NCI-H146 (cell line): Measurements from ENCODE around the gene NECTIN1.

Experiments used
- DNase-seq: peaks from one replicate; lab custom pipeline; 2025; lab: John Stamatoyannopoulos, UW

NECTIN1 gene

GRCh38 chr11:119728651-119729580 is at the start of gene NECTIN1:
Gene NECTIN1, minus strand, starts transcription at chr11:119729200. Its CDS starts 647 bp downstream, at chr11:119728553.
- DNase-seq = peak; percentile 92

DNA sequence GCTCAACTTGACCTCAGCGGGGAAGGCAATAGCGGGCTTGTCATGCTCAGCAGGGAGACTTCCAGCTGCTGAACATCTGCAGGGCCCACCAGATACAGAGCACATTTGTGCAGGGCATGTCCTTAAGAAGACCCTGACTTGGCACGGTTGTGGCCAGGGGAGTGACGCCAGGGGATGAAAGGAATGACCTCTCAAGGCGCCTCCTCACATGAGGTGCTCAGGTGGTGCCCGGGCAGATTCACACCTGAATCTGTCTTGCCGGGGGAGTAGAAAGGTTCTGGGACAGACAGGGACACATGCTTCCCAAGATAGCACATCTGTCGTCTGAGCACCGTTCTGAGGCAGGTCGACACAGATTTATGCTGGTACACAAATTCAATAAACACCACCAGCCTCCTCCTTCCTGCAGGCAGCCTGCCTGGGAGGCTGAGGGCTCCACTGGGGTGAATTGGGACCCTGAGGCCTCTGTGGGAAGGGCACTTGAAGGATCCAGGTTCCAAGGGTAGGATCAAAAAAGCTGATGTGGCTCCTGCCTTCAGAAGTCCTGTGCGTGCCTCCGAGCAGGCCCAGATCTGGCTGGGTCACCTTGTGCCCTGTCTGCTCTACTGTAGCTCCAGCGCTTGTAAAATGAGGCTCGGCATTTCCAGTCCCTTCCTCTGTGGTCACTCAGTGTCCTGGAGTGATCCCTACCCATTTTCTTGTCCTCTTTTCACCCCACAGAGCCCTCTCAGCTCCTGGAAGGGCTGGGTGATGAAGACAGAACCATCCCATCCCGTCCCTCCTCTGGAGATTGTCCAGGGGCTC is 49.6 kb upstream of the NECTIN1 start:
- DNase-seq = no peak

GRCh38 chr11:119777940-119778339 is 48.9 kb upstream of the NECTIN1 start:
- DNase-seq = no peak

GRCh38 chr11:119776651-119777050 is 47.7 kb upstream of the NECTIN1 start:
- no peak for DNase-seq

DNA sequence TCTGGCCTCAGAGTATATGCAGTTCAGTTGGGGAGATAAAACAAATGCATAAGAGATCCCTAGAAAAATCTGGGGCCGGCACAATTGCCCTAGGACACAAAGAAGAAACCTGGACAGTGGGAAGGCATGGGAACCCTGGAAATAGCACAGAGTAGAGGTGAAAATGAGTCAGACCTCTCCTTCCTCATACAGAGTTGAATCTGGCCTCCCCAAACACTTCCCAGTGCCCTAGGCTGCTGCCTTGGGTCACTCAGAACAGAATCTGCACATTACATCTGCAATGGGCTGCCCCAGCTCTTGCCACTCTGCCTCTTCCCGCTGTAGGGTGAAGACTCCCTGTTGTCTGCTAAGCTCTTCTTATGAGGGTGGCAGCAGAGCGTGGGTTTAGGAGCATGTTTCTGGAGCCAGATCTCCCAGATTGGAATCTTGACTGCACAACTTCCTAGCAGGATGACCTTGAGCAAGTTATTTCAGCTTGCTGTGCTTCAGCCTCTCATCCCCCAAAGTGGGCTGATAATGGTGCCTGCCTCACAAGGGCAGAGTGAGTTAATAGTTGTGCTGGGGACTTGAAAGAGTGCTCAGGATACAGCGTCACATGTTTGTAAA is 47.1 kb upstream of the NECTIN1 start:
- DNase-seq = no peak

- DNase-seq = no peak
Measured at GRCh38 chr11:119774172-119774763, 45.3 kb upstream of the NECTIN1 start.

- DNase-seq = peak; percentile 36
Measured at GRCh38 chr11:119772641-119773415, 43.8 kb upstream of the NECTIN1 start.

GRCh38 chr11:119772076-119772475 is 43.1 kb upstream of the NECTIN1 start:
- no peak for DNase-seq

DNA sequence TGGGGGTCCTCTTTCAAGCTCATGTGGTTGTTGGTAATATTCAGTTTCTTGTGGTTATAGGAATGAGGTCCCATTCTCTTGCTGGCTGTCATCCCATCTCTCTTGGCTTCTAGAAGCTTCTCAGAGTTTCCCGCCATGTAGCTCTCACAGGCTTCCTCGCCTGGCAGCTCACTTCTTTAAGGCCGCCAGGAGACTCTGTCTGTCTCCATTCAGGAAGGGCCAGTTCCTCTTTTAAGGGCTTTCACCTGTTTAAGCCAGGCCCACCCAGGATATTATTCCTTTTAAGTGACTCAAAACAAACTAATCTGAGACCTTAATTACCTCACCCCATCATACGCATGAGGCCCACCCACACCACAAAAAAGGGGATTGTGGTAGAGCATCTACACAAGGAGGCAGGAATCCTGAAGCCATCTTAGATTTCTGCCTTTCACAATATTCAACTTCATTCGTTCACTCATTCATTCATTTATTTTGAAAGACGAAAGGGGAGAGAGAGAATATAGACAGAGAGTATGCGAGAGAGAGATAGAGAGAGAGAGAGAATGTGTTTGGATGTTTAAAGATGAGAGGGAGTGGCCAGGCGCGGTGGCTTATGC is 42.3 kb upstream of the NECTIN1 start:
- DNase-seq = no peak

GRCh38 chr11:119765628-119766027 is 36.6 kb upstream of the NECTIN1 start:
- DNase-seq = no peak

- no peak for DNase-seq
Measured at GRCh38 chr11:119764108-119764868, 35.3 kb upstream of the NECTIN1 start.

GRCh38 chr11:119763071-119763728 is 34.2 kb upstream of the NECTIN1 start:
- no peak for DNase-seq

- DNase-seq = no peak
Measured at GRCh38 chr11:119759747-119760412, 30.9 kb upstream of the NECTIN1 start.

GRCh38 chr11:119759324-119759723 is 30.3 kb upstream of the NECTIN1 start:
- DNase-seq = no peak

DNA sequence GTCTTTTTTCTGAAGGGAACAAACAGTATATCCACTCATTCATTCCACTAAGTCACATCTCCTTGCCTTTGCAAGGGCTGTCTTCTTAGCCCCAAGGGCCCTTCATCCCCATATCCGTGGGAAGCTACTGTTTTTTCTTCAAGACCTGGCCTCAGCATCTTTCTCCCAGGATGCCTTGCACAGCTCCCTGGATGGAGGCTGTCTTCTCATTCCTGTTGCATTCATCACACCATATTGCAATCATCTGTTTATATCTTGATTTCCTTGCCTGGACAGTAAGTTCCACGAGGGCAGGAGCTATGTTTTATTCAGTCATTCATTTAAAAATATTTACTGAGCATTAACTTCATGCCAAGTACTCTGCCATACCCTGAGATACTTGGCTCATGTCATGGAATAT is 29.3 kb upstream of the NECTIN1 start:
- no peak for DNase-seq

- no peak for DNase-seq
Measured at GRCh38 chr11:119757378-119757777, 28.4 kb upstream of the NECTIN1 start.

DNA sequence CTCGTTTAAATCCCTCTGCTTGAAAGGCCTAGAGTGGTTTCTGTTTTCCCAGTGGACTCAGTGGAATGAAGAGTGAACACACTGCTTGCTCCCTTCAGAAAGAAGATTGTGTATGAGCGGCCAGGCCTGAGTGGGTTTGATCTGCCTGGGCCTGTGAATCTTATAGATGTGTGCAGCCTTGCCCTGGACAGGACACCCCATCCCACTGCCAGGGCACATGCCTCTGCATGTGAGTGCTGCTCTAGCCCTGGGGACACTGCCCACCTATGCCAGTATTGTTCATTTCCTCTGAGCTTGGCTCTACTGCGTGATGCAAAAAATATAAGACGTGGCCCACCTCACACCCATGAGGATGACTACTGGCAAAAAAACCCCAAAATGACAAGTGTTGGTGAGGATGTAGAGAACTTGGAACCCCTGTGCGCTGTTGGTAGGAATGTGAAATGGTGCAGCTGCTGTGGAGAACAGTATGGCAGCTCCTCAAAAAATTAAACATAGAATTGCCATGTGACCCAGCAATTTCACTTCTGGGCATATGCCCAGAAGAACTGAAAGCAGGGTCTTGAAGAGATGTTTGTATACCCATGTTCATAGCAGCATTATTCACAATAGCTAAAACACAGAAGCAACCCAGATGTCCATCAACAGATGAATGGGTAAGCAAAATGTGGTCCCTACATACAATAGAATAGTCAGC is 27.3 kb upstream of the NECTIN1 start:
- no peak for DNase-seq

DNA sequence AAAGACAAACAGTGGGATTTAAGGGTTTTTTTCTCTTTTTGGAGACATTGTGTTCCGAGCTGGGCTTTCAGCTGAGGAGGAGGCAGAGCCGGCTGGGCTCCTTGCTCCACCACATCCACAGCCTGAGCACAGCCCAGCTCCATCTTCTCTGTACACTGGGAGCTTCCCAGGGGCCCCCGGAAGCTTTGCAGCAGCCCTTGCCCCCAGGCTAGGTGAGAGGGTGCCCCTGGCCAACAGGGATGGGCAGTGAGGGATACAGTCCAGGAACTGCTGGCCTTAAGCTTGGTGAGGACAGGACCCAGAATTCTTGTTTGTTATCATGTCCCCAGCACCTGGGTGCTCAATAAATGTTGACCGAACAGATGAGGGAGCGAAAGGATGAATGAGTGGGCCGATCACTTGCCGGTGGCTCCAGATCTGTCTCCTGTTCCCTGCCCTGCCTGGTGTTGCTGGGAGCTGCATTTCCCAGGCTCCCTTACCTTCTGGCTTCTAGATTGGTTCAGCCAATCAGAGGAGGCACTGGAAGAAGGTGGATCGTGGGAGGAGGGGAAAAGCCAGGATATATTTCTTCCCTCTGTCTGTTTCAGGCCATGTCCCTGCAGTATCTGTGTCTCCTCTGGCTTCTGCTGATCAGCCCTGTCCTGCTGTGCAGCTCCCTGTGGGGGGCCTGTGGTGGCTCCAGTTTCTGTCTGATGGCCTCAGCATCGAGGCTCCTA is 26.5 kb upstream of the NECTIN1 start:
- peak; percentile 61 for DNase-seq
